ENCODE data around the gene TSEN54. TPM values are rescaled to one million over a fixed set of nuclear protein-coding genes. Genes with fewer than 3 reads are reported as not detected.

The TSEN54 gene
- total RNA-seq, 1 donor from 2014 or later, result 25.3 TPM

GRCh38 chr17:75550139-75550465, 33.8 kb downstream of the TSEN54 start:
- TF ChIP-seq CTCF (IDR thresholded peaks at IDR 0.05; ENCODE audit: insufficient read depth, low read length, severe bottlenecking), result no peak
- FAIRE-seq (no peak), DNase-seq (ENCODE audit: low read depth) (no peak)
- no peak overlapping the region for H3K4me3 ChIP-seq (ENCODE audit: low read depth, low read length)
- H3K27me3 ChIP-seq (ENCODE audit: control insufficient read depth, insufficient read depth, low read length), result no peaks in the 10 kb centered on the region
- H3K36me3 ChIP-seq (ENCODE audit: control insufficient read depth, insufficient read depth, low read length), result no peaks in the 10 kb centered on the region

GRCh38 chr17:75551266-75551665, 34.9 kb downstream of the TSEN54 start:
- no peak for DNase-seq (ENCODE audit: low read depth)
- TF ChIP-seq CTCF (IDR thresholded peaks at IDR 0.05; ENCODE audit: insufficient read depth, low read length, severe bottlenecking), result no peak
- no peaks in the 10 kb centered on the region for H3K36me3 ChIP-seq (ENCODE audit: control insufficient read depth, insufficient read depth, low read length)
- FAIRE-seq, result peak; percentile 47
- H3K27me3 ChIP-seq (ENCODE audit: control insufficient read depth, insufficient read depth, low read length), result no peaks in the 10 kb centered on the region
- no peak overlapping the region for H3K4me3 ChIP-seq (ENCODE audit: low read depth, low read length)

GRCh38 chr17:75552425-75553294, 36.3 kb downstream of the TSEN54 start:
- Histone ChIP-seq H3K4me3 (ENCODE audit: low read depth, low read length) (no peak overlapping the region), H3K27me3 (ENCODE audit: control insufficient read depth, insufficient read depth, low read length) (no peaks in the 10 kb centered on the region), H3K36me3 (ENCODE audit: control insufficient read depth, insufficient read depth, low read length) (no peaks in the 10 kb centered on the region)
- no peak for TF ChIP-seq CTCF (IDR thresholded peaks at IDR 0.05; ENCODE audit: insufficient read depth, low read length, severe bottlenecking)
- FAIRE-seq (no peak), DNase-seq (ENCODE audit: low read depth) (no peak)

GRCh38 chr17:75553295-75554110, 37.2 kb downstream of the TSEN54 start:
- FAIRE-seq, result no peak
- TF ChIP-seq CTCF (IDR thresholded peaks at IDR 0.05; ENCODE audit: insufficient read depth, low read length, severe bottlenecking), result no peak

GRCh38 chr17:75555679-75556153, 39.4 kb downstream of the TSEN54 start:
- FAIRE-seq (no peak), DNase-seq (ENCODE audit: low read depth) (no peak)
- Histone ChIP-seq H3K4me3 (ENCODE audit: low read depth, low read length) (no peak overlapping the region), H3K36me3 (ENCODE audit: control insufficient read depth, insufficient read depth, low read length) (peaks cover 4% of the 10 kb centered on the region), H3K27me3 (ENCODE audit: control insufficient read depth, insufficient read depth, low read length) (no peaks in the 10 kb centered on the region)
- no peak for TF ChIP-seq CTCF (IDR thresholded peaks at IDR 0.05; ENCODE audit: insufficient read depth, low read length, severe bottlenecking)

More at GRCh38 chr17:75553295-75554110, 37.2 kb downstream of the TSEN54 start:
- Histone ChIP-seq H3K36me3 (ENCODE audit: control insufficient read depth, insufficient read depth, low read length) (peaks cover 1% of the 10 kb centered on the region), H3K4me3 (ENCODE audit: low read depth, low read length) (no peak overlapping the region), H3K27me3 (ENCODE audit: control insufficient read depth, insufficient read depth, low read length) (no peaks in the 10 kb centered on the region)
- DNase-seq (ENCODE audit: low read depth), result no peak
